GM18505 (cell line): ENCODE data around the gene PWWP2B.

ENCODE experiments used
- ATAC-seq: cut with Tn5 transposase; IDR thresholded peaks from one replicate; pipeline ENCODE4 v1.9.1; 2021; ENCODE audit not compliant: unreplicated experiment
- POLR2A ChIP-seq: IDR thresholded peaks from 4 replicates; pipeline ENCODE4 v1.6.1; 2011; ENCODE audit warnings: borderline replicate concordance; ENCODE audit not compliant: insufficient read depth, insufficient read length; ENCODE audit errors: extremely low read depth

The PWWP2B gene

GRCh38 chr10:132413226-132414205 is 16.5 kb downstream of the PWWP2B start:
- ATAC-seq, result no peak
- TF ChIP-seq POLR2A, result no peak

GRCh38 chr10:132414402-132415016 is 17.5 kb downstream of the PWWP2B start:
- no peak for TF ChIP-seq POLR2A
- ATAC-seq, result no peak

GRCh38 chr10:132415255-132415654 is 18.3 kb downstream of the PWWP2B start:
- ATAC-seq, result no peak
- TF ChIP-seq POLR2A, result no peak

GRCh38 chr10:132415956-132416355 is 19.0 kb downstream of the PWWP2B start:
- TF ChIP-seq POLR2A, result no peak
- no peak for ATAC-seq

GRCh38 chr10:132416566-132417256 is 19.7 kb downstream of the PWWP2B start:
- no peak for TF ChIP-seq POLR2A
- ATAC-seq, result no peak

- no peak for ATAC-seq
- no peak for TF ChIP-seq POLR2A
Measured at GRCh38 chr10:132417257-132417910, 20.4 kb downstream of the PWWP2B start.

GRCh38 chr10:132417957-132418441 is 21.0 kb downstream of the PWWP2B start:
- ATAC-seq, result no peak
- no peak for TF ChIP-seq POLR2A

- TF ChIP-seq POLR2A, result no peak
- ATAC-seq, result no peak
Measured at GRCh38 chr10:132418527-132419416, 21.8 kb downstream of the PWWP2B start.

- ATAC-seq, result no peak
- TF ChIP-seq POLR2A, result no peak
Measured at GRCh38 chr10:132419538-132420468, 22.8 kb downstream of the PWWP2B start.

- ATAC-seq, result no peak
- TF ChIP-seq POLR2A, result no peak
Measured at GRCh38 chr10:132420469-132420980, 23.5 kb downstream of the PWWP2B start.

- ATAC-seq, result peak; percentile 44
- TF ChIP-seq POLR2A, result no peak
Measured at GRCh38 chr10:132420981-132421846, 24.2 kb downstream of the PWWP2B start.
